GM12873 (cell line): Measurements from ENCODE around the gene DUSP23.

Experiments used
- TF ChIP-seq, protein P1 (sequence below): IDR thresholded peaks from 2 replicates; pipeline ENCODE4 v1.5.1; 2012; ENCODE audit warnings: low read depth, mild to moderate bottlenecking, moderate library complexity, low read length, control low read depth; ENCODE audit not compliant: insufficient read depth; ENCODE audit errors: missing control alignments

Gene DUSP23

DNA sequence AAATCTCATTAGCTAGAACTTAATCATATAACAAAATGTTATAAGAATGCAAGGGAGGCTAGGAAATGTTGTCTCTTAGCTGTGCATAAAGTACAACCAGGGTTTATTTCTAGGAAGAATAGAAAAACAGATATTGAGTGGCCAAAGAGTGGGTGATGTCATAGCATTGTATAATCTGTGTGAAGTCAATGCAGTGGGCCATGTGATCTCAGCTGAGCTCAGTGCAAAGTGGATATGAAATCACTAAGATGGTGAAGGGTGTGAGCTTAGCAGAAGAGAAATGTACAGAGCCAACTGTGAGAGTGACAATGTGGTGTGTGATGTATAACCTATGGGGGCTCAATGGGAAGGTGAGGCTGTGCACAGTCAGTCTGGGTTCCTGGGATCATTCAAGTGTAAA, 29.7 kb upstream of the DUSP23 start:
- TF ChIP-seq, protein P1, sequence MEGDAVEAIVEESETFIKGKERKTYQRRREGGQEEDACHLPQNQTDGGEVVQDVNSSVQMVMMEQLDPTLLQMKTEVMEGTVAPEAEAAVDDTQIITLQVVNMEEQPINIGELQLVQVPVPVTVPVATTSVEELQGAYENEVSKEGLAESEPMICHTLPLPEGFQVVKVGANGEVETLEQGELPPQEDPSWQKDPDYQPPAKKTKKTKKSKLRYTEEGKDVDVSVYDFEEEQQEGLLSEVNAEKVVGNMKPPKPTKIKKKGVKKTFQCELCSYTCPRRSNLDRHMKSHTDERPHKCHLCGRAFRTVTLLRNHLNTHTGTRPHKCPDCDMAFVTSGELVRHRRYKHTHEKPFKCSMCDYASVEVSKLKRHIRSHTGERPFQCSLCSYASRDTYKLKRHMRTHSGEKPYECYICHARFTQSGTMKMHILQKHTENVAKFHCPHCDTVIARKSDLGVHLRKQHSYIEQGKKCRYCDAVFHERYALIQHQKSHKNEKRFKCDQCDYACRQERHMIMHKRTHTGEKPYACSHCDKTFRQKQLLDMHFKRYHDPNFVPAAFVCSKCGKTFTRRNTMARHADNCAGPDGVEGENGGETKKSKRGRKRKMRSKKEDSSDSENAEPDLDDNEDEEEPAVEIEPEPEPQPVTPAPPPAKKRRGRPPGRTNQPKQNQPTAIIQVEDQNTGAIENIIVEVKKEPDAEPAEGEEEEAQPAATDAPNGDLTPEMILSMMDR: no peak

GRCh38 chr1:159752135-159752580, 28.6 kb upstream of the DUSP23 start:
- TF ChIP-seq, protein P1: no peak

DNA sequence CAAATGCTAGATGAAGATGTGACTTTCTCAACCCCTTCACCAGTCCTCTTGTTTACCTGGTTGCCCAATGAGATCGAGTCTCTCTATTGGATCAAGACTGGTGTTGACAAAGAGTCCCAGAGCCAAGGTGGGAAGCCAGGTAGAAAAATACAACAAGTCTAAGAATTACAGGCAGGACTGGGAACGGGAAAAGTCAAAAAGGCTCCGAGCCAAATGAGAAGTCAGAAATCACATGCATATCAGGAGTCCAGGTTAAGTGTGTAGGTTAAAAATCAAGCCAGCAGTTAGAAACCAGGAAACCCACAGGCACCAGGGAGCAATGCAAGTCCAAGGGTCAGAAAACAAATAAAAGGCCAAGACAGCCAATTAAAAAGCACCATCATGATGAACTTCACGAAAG, 27.4 kb upstream of the DUSP23 start:
- TF ChIP-seq, protein P1: no peak

GRCh38 chr1:159755451-159756007, 25.2 kb upstream of the DUSP23 start:
- TF ChIP-seq, protein P1: no peak

- TF ChIP-seq, protein P1: no peak
Observed at GRCh38 chr1:159756397-159756796, 24.4 kb upstream of the DUSP23 start.

- TF ChIP-seq, protein P1: no peak
Observed at GRCh38 chr1:159763686-159764085, 17.1 kb upstream of the DUSP23 start.

DNA sequence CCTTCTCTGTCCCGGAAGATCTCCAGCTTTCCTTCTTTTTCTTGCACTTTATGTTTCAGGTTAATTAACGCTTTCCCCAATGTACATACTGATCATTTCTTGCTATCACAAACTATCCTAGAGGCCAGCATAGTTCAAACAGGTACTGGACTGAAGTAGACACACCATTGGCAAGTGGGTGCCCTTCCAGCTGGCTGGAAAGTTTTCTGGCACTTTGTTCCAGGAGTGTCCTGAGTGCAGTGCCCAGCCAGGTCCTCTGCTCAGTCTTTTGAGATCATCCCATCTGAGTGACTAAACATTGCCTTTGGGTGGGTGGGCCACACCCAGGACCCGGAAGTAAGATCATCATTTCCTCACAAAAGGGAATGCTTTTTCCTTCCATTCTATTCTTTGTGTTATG, 15.0 kb upstream of the DUSP23 start:
- TF ChIP-seq, protein P1: no peak
